HL-60 (cell line): ENCODE measurements around the gene MIF.
"Not testable (repeated sequence)": the region's sequence is repeated elsewhere in the genome, so short reads cannot be mapped to it uniquely, and the experiment has no call there.

Source experiments
- DNase-seq, 2 experiments: peaks; one replicate each; pipeline ENCODE4 v3.0.0-alpha.2; 2010 to 2020; ENCODE audit warnings: low read depth in 1 of 2, low spot score in 1 of 2
- H3K27ac ChIP-seq: fragments of 250-450 bp; sonication (Bioruptor Pico); replicated peaks from 2 replicates; pipeline ENCODE4 v1.5.1; 2020; ENCODE audit warnings: mild to moderate bottlenecking, moderate library complexity
- H3K27me3 ChIP-seq: fragments of 250-450 bp; sonication (Bioruptor Pico); 2 replicates; pipeline ENCODE4 v1.5.1; 2021; ENCODE audit warnings: mild to moderate bottlenecking, moderate library complexity; ENCODE audit not compliant: insufficient read depth, poor library complexity, severe bottlenecking
- H3K4me3 ChIP-seq: replicated peaks from 2 replicates; pipeline ENCODE4 v1.5.1; 2011; ENCODE audit warnings: mild to moderate bottlenecking, control low read depth, low read length; ENCODE audit not compliant: insufficient read depth
- GABPA ChIP-seq: IDR thresholded peaks from 2 replicates; pipeline ENCODE4 v1.6.1; 2012; ENCODE audit warnings: low read depth
- POLR2AphosphoS5 ChIP-seq: IDR thresholded peaks from 2 replicates; pipeline ENCODE4 v1.6.1; 2012; ENCODE audit warnings: low read depth
- SPI1 ChIP-seq: IDR thresholded peaks from 2 replicates; pipeline ENCODE4 v1.6.1; 2012; ENCODE audit warnings: low read depth, mild to moderate bottlenecking, borderline replicate concordance

The MIF gene

DNA sequence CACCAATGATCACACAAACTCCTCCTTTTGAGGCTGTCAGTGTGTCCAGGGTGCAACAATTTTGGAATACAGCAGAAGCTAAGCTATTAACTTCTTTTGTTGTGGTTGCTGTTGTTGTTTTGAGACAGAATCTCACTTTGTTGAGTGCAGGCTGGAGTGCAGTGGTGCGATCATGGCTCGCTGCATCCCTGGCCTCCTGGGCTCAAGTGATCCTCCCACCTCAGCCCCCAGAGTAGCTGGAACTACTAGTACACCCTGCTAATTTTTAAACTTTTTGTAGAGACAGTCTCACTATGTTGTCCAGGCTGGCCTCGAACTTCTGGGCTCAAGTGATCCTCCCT is 44.8 kb downstream of the MIF start:
- DNase-seq = no peak
- no peaks in the 10 kb centered on the region for H3K27me3 ChIP-seq
- no peak overlapping the region for H3K4me3 ChIP-seq
- no peak overlapping the region for H3K27ac ChIP-seq
- TF ChIP-seq POLR2AphosphoS5 (no peak), SPI1 (no peak), GABPA (no peak)

DNA sequence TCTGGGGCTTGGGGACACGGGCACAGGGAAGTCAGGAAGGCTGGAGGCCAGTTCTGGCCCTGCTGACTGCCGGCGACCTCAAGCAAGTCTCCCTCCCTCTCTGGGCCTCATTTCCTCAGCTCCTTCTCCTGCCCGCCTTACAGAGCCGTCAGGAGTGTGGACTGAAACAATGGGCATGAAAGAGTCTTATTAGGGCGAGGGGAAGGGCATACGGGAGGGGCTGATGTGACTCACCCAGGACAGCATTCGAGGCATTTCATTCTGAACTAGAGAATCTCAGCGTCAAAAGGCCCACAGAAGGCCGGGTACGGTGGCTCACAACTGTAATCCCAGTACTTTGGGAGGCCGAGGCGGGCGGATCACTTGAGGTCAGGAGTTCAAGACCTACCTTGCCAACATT is 46.0 kb downstream of the MIF start:
- H3K27ac ChIP-seq, DNase-seq, H3K4me3 ChIP-seq, H3K27me3 ChIP-seq: not testable (repeated sequence)
